T-helper 2 cell treated with Interferon-gamma antibody and Interleukin-4, amounts not matched to agents 100 ng/mL and 5 ng/mL, for 36 hours (primary cell): ENCODE measurements around the gene LGMN. TPM values are rescaled to one million over a fixed set of nuclear protein-coding genes. Genes with fewer than 3 reads are reported as not detected.
"Not testable (repeated sequence)": the region's sequence is repeated elsewhere in the genome, so short reads cannot be mapped to it uniquely, and the experiment has no call there.

ENCODE experiments used
- intact Hi-C: fragments of 100-400 bp; cut with micrococcal nuclease; formaldehyde crosslinking; loops from one replicate; pipeline ENCODE4 v1.15.1; 2023
- total RNA-seq: library from RNA; stranded (reverse); gene quantifications from 2 replicates; pipeline ENCODE4 v1.2.3, GENCODE V29; 2022

The LGMN gene
- 1.4 and 2.0 TPM in 2 replicates for total RNA-seq

DNA sequence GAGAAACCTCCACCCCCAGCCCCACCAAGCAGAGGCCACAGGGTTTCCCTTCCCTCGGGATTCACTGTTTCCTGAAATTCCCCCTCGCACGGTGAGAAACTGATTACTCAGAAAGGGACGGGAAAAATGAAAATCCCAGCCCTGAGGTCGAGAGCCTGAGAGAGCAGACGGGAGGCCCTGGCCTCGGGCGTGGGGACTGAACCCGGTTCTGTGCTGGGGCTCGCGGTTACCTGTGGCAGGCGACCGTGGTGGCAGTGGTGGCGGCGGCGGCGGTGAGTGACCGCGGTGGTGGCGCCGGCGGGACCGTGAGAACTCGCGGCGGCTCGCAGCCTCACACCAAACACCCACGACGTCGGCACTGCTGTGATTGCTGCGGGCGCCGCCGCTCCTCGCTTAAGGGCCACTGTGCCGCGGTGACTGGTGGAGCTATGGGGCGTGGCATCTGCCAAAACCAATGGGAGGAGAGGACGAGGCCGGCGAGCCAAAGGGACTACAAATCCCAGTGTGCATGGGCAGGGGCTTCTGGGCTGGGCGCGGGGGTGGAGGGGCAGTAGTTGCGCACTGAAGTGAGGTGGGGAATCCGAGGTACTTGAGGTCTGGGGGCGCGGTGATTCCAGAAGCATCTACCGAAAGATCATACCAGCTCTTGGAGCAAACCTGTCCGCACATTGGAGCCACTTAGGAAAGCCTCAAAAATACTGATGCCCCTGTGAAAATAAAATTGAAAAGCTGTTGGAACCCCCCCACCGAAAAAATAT is at the start of gene LGMN:
LGMN (minus strand) TSS at position 369 of the 758 bp plus-strand sequence. CDS start 15,841 bp downstream, outside the sequence.
- intact Hi-C loops, result no loop called here

- intact Hi-C loops, result loop anchor here (1.0 to 10.0 kb wide), 5 partner anchors 210 to 750 kb away; partner anchors contain the start of genes CPSF2, LYSET, MOAP1 and NDUFB1
These were observed 46.5 kb upstream of the LGMN start for GRCh38 chr14:92794961-92795360.

DNA sequence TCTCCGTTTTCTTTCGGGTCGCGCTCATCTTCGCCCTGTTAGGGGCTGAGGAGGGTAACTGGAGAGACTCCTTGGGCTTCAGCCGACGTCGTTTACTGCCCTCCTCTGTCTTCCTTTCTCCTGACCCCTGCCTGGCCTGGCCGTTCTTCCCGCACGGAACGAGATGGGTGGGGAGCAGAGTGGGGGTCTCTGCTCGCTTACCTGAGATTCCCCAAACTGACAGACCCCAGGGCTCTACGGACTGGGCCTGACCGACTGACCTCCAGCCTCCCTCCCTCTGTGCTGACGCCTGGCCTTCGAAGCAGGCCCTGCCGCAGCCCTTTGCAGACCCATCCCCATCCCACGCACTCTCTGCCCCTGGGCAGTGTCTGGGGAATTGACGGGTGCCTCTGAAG is 46.1 kb upstream of the LGMN start:
- intact Hi-C loops, result loop anchor here (1.0 to 10.0 kb wide), 5 partner anchors 210 to 750 kb away; partner anchors contain the start of genes CPSF2, LYSET, MOAP1 and NDUFB1

GRCh38 chr14:92793709-92794546 is 45.5 kb upstream of the LGMN start, which contains the start of gene GOLGA5:
GOLGA5 (plus strand) TSS chr14:92794305; CDS start chr14:92797438, 3,133 bp downstream.
- intact Hi-C loops, result loop anchor here (1.0 to 10.0 kb wide), 5 partner anchors 209 to 749 kb away; partner anchors contain the start of genes CPSF2, LYSET, MOAP1 and NDUFB1

GRCh38 chr14:92792885-92793284 is 44.5 kb upstream of the LGMN start:
- intact Hi-C loops, result loop anchor here (10.0 kb wide), 2 partner anchors 208 to 748 kb away; partner anchors contain the start of gene TRIP11

DNA sequence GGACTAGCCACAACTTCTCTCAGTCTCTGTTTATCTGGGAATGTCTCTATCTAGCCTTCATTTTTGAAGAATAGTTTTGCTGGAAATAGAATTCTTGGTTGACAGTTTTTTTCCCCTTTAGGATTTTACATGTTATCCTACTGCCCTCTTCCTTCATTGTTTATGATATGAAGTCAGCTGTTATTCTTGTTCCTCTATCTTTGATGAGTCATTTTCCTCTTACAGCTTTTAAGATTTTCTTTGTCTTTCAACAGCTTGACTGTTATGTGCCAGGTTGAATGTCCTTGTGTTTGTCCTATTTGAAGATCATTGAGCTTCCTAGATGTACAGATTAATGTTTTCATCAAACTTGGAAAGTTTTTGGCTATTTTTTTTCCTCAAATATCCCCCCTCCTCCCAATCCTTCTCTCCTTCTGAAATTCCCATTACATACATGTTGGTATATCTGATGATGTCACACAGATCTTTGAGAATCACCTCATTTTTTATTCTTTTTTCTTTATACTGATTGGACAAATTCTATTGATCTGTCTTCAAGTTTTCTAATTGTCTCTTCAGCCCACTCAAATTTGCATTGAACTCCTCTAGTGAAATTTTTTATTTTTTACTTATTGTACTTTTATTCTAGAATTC is 41.1 kb upstream of the LGMN start:
- intact Hi-C loops, result loop anchor here (10.0 kb wide), 2 partner anchors 205 to 745 kb away; partner anchors contain the start of gene TRIP11

GRCh38 chr14:92787554-92787953 is 39.1 kb upstream of the LGMN start:
- intact Hi-C loops, result no loop called here

DNA sequence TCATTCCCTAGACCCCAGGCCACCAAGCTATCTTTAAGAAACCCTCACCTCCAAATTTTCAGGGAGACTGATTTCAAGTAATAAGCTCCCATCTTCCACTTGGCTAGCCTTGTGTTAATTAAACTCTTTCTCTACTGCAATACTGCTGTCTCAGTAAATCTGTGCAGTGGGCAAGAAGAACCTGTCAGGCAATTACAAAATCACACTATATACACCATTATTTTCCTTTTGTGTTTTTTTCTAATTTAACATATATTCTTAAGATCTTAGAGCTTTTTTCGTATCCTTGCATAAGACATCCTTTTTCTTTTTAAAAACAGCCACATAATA is 38.0 kb upstream of the LGMN start:
- intact Hi-C loops, result no loop called here

- intact Hi-C loops, result no loop called here
These were observed 37.4 kb upstream of the LGMN start for GRCh38 chr14:92785667-92786426.

- intact Hi-C loops, result loop anchor here (1.0 kb wide), 1 partner anchor 70 kb away; no protein-coding TSS in a partner anchor
These were observed 35.5 kb upstream of the LGMN start for GRCh38 chr14:92783813-92784431.

GRCh38 chr14:92781350-92781749 is 32.9 kb upstream of the LGMN start:
- intact Hi-C loops, result no loop called here

- intact Hi-C loops, result no loop called here
These were observed 32.2 kb upstream of the LGMN start for GRCh38 chr14:92780444-92781232.

DNA sequence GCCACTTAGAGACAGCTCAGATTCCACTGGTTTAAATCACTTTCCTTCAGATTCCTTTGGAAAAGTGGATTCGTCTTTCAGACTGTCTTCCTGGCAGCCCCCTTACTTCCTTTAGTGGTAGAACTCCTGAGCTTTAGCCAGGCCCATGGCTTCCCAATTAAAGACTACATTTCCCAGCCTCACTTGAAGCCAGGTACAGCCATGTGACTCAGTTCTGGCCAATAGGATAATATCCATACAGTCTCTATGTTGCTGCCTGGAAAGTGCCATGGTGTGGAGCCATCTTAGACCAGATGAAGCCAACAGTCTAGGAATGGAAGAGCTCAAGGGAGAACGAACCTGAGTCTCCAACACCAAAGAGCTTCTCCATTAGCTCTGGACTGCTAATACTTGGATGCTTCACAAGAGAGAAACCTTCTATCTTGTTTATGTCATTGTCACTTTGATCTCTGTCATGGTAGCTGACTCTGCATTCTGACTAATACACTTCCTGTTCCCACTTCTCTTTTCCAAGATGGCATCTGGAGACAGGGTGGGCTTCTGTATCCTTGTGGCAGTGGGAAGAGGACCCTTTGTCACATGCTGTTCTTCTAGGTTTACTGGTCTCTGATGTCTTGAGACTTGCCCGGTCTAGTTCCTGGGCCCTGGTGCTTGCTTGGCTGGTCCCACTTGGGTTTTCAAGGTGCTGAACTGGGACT is 30.6 kb upstream of the LGMN start:
- intact Hi-C loops, result not testable (repeated sequence)

- intact Hi-C loops, result not testable (repeated sequence)
These were observed 26.9 kb upstream of the LGMN start for GRCh38 chr14:92775292-92775691.

GRCh38 chr14:92774572-92774971 is 26.1 kb upstream of the LGMN start:
- intact Hi-C loops, result no loop called here

- intact Hi-C loops, result no loop called here
These were observed 22.1 kb upstream of the LGMN start for GRCh38 chr14:92770484-92770883.

DNA sequence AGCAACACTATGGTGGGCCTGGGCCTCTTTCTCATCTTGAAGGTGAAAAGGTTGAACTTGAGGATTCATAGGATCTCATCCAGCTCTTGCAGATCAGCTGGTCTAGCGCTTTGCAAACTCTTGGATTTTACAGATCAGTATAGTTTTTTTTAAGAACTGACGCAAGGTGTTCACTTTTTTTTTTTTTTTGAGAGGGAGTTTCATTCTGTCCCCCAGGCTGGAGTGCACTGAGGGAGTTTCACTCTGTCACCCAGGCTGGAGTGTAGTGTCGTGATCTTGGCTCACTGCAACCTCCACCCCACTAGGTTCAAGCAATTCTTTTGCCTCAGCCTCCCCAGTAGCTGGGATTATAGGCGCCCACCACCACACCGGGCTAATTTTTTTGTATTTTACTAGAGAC is 20.4 kb upstream of the LGMN start:
- intact Hi-C loops, result no loop called here

- intact Hi-C loops, result not testable (repeated sequence)
These were observed 19.8 kb upstream of the LGMN start for GRCh38 chr14:92768236-92768635.
